Activated gamma-delta T cell treated with anti-CD3 and anti-CD28 coated beads, Interleukin-2, amount 50 U/mL, for 16 hours (primary cell): ENCODE measurements around the gene DPH7.
A peak's percentile ranks its signal among the peaks of the same experiment; 100 is the strongest.
"Not testable (repeated sequence)": the region's sequence is repeated elsewhere in the genome, so short reads cannot be mapped to it uniquely, and the experiment has no call there.

ENCODE experiments used
- DNase-seq: peaks from one replicate; pipeline ENCODE4 v3.0.0-alpha.2; 2020; ENCODE audit warnings: low read depth

DPH7 gene

GRCh38 chr9:137606005-137606621 is 27.4 kb upstream of the DPH7 start:
- DNase-seq = no peak

GRCh38 chr9:137605121-137606004 is 26.6 kb upstream of the DPH7 start, which contains the start of gene ARRDC1:
ARRDC1 (plus strand) TSS chr9:137605686; CDS start chr9:137605718, 32 bp downstream.
- peak; percentile 91 for DNase-seq

DNA sequence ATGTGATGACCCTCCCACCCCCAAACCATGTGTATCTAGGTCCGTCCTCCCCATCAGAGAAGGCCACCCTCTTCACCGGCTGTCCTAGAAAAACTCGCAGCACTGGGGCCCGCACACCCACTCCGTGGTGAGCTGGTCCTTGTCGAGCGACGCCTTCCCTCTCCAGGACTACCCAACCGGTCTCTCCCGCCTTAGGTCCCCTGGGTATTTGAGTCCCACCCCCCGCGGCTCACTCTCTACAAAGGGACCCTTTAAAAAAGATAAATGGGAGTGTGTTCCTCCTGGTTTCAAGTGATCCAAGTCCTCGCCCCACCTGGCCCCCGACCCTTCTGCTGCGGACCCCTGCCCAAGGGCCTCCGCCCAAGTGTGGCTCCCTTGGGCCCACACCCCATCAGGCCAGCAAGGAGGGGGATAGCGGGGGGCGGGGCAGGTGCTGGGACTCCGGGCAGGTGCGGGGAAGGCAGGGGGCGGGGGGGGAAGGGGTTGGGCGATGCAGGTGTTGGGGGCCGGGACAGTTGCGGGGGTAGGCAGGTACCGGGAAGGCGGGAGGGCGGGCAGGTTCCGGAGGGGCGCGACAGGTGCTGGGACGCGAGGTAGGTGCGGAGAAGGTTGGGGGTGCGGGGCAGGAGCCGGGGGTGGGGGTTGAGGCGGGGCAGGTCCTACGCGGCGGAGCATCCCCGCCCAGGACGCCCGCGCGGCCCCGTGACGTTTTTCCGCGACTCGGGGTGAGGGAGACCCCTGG is 25.8 kb upstream of the DPH7 start:
- DNase-seq = no peak

DNA sequence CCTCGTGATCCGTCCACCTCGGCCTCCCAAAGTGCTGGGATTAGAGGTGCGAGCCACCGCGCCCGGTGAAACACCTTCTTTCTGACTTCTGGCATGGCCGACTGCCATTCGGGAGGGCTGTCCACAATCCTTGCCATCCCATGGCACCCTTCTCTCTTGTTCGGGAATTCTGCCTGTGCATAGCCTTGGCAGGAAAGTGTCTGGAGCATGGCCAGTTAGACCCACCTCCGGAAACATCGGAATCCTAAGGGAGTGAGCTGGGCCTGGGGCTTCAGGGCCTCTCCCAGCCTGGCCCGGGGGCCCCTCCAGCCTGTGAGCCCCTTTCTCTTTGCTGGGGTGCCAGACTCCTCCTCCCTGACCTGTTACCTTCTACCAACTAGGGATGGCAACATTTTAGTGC is 25.2 kb upstream of the DPH7 start:
- no peak for DNase-seq

DNA sequence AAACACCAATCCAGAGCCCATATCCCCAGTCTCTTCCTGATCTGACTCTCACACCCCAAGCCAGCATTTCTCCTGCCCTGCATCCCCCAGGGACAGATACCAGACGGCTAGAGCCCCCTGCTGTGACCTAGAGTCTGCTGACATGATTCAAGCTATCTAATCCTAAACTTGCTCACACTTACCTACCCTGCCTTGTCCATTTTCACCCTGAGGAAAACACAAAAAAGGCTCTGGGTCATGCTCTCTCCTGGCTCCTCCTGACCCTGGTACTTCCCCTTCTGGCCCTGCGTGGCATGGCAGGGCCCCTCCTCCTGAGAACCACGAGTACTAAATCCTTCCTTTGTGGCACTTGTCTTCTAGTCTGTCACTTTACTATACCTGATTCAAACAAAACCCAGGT is 23.9 kb upstream of the DPH7 start:
- no peak for DNase-seq

GRCh38 chr9:137598943-137599342 is 20.2 kb upstream of the DPH7 start:
- no peak for DNase-seq

DNA sequence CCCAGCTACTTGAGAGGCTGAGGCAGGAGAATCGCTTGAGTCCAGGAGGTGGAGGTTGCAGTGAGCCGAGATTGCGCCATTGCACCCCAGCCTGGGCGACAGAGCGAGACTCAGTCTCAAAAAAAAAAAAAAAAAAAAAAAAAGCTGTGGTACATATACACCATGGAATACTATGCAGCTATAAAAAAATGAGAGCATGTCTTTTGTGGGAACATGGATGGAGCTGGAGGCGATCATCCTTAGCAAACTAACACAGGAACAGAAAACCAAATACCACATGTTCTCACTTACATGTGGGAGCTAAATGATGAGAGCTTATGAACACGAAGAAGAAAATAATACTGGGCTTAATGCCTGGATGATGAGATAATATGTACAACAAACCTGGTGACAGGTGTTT is 17.9 kb upstream of the DPH7 start:
- DNase-seq = not testable (repeated sequence)

- no peak for DNase-seq
Observed at GRCh38 chr9:137593176-137593575, 14.5 kb upstream of the DPH7 start.

- DNase-seq = no peak
Observed at GRCh38 chr9:137592767-137593166, 14.0 kb upstream of the DPH7 start.

- DNase-seq = peak; percentile 83
Observed at GRCh38 chr9:137590469-137591383, 12.0 kb upstream of the DPH7 start, which contains the start of gene ZMYND19. ZMYND19 (minus strand) TSS chr9:137590512; CDS start chr9:137590263, 249 bp downstream.

DNA sequence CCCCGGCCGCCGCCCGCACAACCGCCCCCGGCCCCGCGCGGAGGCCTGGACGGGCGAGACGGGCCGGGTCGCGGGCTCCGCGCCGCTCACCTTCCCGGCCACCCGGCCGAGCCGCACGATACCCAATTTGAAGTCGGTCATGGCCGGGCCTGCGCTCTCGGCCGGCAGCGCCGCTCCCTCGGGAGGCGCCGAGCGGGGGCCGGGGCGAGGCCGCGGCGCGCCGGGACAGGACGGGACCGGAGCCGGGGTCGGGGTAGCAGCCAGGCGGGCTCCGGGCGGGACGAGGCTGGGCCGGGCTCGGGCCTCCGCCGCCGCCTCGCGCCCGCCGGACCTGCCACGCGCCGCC is 11.4 kb upstream of the DPH7 start:
- DNase-seq = no peak

DNA sequence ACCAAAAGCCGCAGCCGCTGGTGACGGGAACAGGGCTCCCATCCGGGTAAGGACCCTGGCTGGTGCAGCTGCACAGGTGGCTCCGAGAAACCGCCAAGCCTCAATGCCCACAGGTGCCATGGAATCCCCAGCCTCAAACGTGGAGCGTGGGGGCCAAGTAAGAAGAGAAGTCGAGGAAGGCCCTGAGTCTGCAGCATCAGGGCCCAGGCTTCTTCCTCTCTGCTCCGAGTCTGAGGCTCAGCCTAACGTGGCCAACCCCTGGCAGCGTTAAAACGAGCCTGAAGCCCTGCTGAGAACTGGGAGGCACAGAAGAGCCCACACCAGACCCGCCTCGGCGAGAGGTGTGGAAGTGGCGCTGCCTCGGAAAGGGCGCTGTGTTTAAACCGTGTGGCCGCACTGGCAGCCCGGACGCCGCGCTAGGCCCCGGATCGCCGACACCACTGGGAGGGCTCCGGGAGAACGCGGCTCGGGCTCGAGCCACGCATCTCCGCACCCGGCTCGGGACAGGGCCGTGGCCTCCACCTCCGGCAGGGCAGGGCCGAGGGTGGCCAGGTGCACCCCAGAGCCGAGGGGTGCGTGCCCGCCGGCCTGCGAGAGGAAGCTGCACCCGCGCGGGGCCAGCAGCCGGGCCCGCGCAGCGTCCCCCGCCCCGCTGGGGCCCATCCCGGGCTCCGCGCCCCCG is 10.9 kb upstream of the DPH7 start:
- no peak for DNase-seq

DNA sequence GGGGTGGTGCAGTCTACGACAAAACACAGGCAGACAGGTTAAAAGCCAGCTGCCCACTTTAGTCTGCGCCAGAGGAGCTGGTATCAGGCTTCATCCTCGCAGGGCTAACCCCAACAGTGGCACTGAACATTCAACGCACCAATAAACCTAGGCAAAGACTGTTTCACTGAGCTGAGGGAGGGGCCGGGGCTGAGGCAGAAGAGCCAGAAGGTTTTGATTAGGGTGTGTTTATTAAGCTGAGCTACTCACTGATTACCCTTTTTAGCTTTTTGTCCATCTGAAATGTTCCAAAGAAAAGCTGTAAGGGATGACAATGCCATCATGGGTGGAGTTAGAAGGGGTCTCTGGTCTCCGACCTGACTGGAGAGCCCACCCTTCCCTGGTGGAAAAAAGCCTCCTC is 10.2 kb upstream of the DPH7 start:
- no peak for DNase-seq

DNA sequence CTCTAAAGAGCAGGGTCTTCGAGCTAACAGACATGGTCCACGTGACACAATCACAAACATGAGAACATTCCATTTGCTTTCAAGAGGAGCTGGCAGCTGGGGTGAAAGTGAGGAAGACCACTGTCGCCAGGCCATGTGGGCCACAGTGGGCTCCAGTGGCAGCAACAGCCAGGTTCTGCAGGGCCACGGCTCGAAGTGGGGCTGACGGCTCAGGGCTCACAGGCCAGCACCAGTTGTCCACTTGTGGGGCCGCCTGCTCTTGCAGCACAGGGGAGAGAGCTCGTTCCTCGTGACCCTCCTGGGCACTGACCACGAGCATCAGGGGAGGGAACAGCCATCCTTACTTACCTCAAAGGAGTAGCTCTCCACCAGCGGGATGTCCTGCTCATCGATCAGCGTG is 9.6 kb upstream of the DPH7 start:
- no peak for DNase-seq

- DNase-seq = no peak
Observed at GRCh38 chr9:137586854-137587253, 8.1 kb upstream of the DPH7 start.

DNA sequence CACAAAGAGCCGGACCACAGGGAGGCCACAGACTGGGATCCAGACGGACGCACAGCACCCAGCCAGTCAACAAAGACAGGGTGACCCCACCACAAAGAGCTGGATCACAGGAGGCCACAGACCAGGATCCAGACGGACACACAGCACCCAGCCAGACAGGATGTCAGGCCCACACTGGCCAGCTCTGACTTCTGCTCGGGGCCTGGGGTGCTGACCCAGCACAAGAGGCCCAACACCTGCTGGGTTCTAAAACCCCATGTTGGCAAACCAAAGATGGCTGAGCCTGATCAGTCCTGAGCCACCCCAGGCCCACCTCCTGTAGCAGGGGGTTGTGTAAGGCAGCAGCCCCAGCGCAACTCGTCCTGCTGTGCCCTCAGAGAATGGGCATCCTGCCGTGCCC is 5.2 kb upstream of the DPH7 start:
- DNase-seq = no peak

DNA sequence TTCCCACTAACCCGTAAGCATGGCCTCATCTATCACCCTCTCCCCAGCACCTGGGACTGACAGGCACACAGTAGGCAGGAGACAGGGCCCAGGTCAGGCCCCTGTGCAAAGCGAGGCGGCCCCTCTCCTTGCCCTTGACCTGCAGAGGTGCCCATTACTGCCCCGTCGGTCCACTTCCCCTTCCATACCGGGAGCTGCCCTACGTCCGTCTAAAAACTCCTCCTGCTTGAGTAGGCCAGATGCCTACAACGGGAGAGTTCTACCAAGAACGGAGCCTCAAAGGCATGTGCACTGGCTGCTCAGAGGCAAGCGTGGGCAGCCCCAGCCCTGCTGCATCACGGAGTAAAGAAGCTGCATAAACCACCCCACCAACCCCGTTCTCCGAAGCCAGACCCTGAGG is 4.6 kb upstream of the DPH7 start:
- DNase-seq = no peak

GRCh38 chr9:137582286-137582860 is 3.6 kb upstream of the DPH7 start:
- DNase-seq = no peak

DNA sequence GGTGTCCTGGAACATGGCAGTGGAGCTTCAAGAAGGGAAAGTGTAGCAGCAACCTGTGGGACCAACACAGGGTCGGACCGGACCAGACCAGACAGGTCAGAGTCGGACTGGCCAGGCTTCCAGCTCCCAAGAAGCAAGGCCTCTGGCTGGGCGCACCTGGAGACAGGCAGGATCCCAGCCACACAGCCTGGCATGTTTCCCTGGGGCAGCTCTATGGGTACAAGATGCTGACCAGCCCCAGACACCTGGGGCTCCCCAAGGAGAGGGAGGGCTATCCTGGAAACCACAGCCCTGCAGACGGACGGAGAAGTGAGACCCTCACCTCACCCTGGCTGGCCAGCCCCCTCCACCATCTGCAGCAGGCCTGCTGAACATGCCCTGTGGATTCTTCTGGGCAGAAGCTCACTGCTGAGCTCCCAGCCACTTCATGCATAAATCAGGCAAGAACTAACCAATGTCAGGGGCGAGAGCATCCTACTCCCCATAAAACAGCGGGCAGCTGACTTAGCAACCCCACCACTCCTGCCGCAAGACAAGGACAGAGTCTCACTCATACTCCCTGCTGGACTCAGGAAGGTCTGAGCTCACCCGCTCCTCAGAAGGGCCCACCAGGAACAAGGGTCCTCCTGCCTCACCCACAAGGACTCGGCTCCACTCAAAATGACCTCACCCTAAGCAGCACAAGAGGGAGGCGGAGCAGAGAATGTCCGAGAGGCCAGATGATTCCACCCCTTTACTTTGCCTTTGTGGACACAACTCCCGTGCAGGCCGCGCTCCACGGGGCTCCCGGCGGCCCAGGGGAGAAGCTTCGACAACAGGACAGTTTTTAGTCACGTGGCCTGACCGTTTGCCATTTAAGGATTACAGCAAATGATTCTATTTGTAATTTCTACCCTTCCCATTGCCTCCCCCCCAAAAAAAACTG is 2.9 kb upstream of the DPH7 start:
- DNase-seq = no peak

DNA sequence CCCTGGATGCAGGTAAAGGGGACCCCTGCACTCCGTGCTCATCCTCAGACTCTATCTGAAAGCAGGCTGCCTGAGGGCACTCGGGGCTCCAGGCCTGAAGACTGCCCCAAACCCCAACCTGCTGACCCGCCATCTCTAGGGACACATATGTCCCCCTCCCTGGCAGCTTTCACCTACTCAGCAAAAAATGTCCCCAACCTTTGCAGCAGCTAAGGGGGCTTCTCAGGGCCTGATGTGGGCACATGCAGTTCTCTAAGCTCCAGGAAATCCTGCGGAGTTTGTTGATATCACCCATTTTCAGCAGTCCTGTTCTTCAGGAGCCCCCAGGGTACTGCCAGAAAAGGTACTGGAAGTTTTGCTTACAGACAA is 2.2 kb upstream of the DPH7 start:
- no peak for DNase-seq
